GM12873 (cell line): Measurements from ENCODE around the gene TTLL8.

Source experiments
- TF ChIP-seq, protein P1 (sequence below): IDR thresholded peaks from 2 replicates; pipeline ENCODE4 v1.5.1; 2012; ENCODE audit warnings: low read depth, mild to moderate bottlenecking, moderate library complexity, low read length, control low read depth; ENCODE audit not compliant: insufficient read depth; ENCODE audit errors: missing control alignments

Gene TTLL8

DNA sequence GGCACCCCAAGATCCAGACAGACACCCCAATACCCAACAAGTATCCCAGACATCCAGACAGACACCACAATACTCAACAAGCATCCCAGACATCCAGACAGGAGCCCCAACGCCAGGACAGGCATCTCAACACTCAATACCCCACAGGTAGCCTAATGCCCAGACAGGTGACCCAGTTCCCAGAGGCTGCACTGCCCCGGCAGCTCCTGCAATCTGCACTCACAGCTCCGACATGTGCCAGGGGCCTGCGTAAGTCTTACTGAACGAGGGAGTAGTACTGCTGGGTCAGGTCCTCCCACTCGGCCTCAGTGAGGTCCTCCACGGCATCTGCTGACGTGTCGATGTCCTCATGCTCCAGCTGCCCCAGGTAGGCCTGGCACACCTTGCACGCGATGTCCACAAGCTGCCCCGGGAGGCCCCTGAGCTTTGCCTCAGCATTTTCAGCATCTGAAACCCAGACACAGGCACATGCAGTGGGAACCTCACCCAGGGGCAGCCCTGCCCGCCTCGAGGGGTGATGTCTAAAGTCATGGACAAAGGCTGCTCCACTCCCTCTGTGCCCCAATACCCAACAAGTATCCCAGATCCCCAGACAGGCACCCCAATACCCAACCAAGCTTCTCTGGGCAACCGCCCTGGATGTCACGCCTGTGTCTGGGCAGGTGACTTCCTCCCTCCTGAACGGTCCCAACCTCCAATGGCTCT, 16.6 kb downstream of the TTLL8 start:
- TF ChIP-seq, protein P1, sequence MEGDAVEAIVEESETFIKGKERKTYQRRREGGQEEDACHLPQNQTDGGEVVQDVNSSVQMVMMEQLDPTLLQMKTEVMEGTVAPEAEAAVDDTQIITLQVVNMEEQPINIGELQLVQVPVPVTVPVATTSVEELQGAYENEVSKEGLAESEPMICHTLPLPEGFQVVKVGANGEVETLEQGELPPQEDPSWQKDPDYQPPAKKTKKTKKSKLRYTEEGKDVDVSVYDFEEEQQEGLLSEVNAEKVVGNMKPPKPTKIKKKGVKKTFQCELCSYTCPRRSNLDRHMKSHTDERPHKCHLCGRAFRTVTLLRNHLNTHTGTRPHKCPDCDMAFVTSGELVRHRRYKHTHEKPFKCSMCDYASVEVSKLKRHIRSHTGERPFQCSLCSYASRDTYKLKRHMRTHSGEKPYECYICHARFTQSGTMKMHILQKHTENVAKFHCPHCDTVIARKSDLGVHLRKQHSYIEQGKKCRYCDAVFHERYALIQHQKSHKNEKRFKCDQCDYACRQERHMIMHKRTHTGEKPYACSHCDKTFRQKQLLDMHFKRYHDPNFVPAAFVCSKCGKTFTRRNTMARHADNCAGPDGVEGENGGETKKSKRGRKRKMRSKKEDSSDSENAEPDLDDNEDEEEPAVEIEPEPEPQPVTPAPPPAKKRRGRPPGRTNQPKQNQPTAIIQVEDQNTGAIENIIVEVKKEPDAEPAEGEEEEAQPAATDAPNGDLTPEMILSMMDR: no peak

DNA sequence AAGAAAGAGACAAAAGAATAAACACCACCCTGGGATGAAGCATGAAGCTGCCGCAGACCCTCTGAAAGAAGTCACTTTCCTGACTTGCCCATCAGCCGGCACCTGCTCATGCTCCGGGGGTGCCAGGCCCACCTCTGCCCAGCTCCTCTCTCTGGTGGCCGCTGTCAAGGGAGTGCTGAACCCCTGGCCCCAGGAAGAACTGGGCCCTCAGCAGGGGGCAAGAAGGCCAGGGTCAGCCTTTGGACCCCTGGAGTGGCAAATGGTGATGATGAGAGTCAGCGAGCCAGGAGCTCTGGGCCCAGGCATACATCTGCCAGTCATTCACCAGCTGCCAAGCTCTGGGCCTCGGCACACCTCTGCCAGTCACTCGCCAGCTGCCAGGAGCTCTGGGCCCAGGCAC, 17.4 kb downstream of the TTLL8 start:
- TF ChIP-seq, protein P1: no peak

DNA sequence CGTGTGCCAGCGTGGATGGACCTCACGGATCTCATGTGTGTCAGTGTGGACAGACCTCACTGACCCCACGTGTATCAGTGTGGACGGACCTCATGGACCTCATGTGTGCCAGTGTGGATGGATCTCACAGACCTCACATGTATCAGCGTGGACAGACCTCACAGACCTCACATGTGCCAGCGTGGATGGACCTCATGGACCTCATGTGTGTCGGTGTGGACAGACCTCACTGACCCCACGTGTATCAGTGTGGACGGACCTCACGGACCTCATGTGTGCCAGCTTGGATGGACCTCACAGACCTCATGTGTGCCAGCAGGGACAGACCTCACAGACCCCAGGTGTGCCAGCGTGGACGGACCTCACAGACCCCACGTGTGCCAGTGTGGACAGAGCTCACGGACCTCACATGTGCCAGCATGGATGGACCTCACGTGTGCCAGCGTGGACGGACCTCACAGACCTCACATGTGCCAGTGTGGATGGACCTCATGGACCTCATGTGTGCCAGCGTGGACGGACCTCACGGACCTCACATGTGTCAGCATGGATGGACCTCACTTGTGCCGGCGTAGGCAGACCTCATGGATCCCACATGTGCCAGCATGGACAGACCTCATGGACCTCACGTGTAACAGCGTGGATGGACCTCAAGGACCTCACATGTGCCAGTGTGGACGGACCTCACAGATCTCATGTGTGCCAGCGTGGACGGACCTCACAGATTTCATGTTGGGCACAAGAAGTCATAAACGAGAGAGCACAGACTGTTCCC, 18.2 kb downstream of the TTLL8 start:
- TF ChIP-seq, protein P1: no peak

DNA sequence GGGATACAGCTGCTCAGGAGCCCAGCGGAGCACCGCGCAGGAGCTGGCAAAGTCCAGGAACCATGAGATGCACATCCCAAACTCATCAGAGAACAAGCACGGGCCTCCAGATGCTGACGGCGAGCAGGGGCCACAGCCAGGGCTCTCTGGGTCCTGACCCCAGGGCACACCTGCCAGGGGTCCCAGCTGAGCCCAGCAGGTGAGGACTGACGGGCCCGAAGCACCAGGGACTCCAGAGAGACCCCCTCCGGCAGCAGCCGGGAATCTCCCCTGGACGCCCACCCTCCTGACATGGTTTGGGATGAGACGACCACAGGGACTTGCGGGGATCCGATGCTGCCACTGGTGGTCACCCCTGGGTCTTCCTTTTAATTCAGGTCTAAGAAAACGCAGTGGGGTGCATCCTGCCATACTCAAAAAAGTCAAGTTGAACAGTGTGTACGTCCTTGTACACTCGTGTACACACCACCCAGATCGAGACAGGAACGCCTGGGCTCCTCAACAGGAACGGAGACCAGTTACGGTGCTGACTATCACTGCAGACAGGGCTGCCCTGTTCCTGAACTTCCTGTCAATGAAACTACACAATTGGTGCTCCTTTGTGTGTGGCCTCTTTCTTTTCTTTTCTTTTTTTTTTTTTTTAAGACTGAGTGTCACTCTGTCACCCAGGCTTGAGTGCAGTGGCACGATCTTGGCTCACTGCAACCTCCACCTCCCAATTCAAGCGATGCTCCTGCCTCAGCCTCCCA, 21.9 kb downstream of the TTLL8 start:
- TF ChIP-seq, protein P1: no peak

DNA sequence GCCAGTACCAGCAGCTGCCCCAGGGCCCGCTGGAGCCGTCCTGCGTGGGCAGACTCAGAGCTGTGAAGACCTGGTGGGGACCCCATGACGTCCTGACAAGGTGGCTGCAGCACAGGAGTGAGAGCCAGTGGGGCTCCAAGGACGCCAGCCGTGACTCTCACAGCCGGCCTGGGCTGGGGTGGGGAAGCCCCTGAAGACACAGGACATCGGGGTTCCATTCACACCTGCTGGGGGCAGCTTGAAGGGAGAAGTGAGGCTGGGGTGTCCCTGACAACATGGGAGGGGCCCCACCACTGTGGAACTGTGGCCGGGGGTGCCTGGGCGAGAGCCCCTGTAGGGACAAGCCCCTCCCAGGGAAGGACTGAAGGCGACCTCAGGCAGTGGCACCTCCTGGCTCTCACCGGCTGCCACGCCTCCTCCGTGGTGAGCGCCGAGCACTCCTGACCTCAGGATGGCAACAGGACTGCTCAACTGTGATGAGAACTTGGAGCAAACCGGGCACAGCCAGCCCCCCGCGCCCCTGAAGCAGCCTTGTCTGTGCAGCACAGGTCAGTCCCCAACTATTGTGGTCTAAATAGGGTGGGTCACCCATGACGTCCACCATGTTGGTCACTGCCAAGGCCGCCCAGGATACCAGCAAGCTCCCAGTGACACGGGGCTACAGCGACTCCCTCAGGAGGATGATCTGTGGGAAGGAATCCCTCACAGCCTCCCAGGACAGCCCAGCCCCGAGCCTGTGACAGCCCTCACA, 22.8 kb downstream of the TTLL8 start:
- TF ChIP-seq, protein P1: no peak

DNA sequence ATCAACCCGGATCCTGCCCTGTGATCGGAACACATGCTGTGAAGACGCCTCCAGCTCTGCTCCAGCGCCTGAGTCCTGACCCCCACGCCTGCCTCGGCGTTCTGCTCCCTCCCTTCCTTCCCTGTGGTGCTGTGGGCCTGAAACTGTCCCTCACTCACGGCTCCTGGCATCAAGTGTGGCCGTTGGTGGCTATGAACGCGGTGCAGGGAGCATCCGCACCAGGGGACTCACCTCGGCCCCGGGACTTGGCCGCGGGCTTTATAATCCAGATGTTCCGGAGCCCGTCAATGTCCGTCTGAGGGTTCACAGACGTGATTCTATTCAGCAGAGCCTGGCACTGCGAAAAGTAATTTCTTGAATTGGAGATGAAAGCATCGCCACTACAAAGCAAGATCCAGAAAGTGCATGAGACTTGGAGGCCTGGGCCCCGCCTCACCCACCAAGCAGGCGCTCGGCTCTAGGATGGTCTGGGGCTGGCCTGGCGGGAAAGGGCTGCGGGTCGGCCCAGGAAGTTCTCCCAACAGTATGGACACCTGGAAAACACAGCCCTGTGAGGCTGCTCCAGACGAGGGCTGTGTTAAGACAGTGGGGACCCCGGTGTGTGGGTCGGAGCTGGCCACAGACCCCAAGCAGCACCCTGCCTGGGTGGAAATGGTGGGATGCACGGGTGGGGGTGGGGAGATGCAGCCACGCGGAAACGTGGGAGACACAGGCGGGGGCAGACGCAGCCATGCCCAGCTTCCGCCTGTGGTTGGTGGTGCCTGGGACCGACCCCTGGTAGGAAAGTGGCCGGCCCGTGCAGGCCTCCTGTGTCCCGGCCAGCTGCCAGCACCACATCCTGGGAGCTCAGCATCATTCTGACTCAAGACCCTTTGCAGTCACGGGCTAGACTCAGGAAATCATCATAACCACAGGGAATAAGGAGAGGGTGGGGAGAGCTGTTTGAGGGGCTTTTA, 23.7 kb downstream of the TTLL8 start:
- TF ChIP-seq, protein P1: no peak
